Measurements from ENCODE around the gene ACTRT2. TPM values are rescaled to one million over a fixed set of nuclear protein-coding genes. Genes with fewer than 3 reads are reported as not detected.

The ACTRT2 gene
- total and polyA plus RNA-seq, 2 donors (not counting 3 experiments of a cell fraction or from before 2014, with no cell fraction given) = not detected

GRCh38 chr1:3001471-3002348 is 19.6 kb upstream of the ACTRT2 start:
- DNase-seq (ENCODE audit: low read depth, low spot score) (no peak), FAIRE-seq (no peak)
- Histone ChIP-seq H3K36me3 (ENCODE audit: control insufficient read depth in 2 of 2, extremely low read depth in 1 of 2, insufficient read depth in 2 of 2, low read length in 2 of 2) (no peaks in the 10 kb centered on the region), H3K27ac (ENCODE audit: insufficient read depth, low read depth, low read length) (no peak overlapping the region), H3K4me1 (ENCODE audit: control insufficient read depth, extremely low read depth, insufficient read depth, low read length) (no peaks in the 10 kb centered on the region), H3K9ac (replicated peaks; ENCODE audit: extremely low read depth, insufficient read depth, low read length) (no peak overlapping the region), H3K4me3 (replicated peaks in 1 of 3; ENCODE audit: insufficient read depth in 1 of 3, low read depth in 1 of 3, low read length in 3 of 3) (no peak overlapping the region), H3K27me3 (ENCODE audit: control insufficient read depth in 2 of 2, insufficient read depth in 2 of 2, low read length in 2 of 2) (no peaks in the 10 kb centered on the region), H4K20me1 (replicated peaks; ENCODE audit: control insufficient read depth, extremely low read depth, insufficient read depth, low read length) (no peaks in the 10 kb centered on the region), H3K9me3 (replicated peaks; ENCODE audit: control insufficient read depth, insufficient read depth, low read length) (no peaks in the 10 kb centered on the region), H2AFZ (ENCODE audit: low read depth, low read length) (no peak overlapping the region), H3K79me2 (ENCODE audit: control insufficient read depth, insufficient read depth, low read length) (no peaks in the 10 kb centered on the region), H3K9me1 (replicated peaks; ENCODE audit: control insufficient read depth, extremely low read depth, insufficient read depth, low read length) (no peaks in the 10 kb centered on the region), H3K4me2 (ENCODE audit: insufficient read depth, low read length) (no peak overlapping the region)
- ChIA-PET POLR2A (no interaction called here), CTCF (no interaction called here)
- dilution Hi-C loops (cut with MboI; ENCODE audit: extremely low pct_ligation_motif_present, low sequenced_read_pairs) (no loop called here), intact Hi-C loops (cut with micrococcal nuclease) (no loop called here)
- BruUV-seq (replicated peaks) = no TSS peak
- TF ChIP-seq JUN (IDR thresholded peaks at IDR 0.05; ENCODE audit: borderline replicate concordance, insufficient read depth, insufficient read length, low read depth) (no peak), MAX (IDR thresholded peaks at IDR 0.05; ENCODE audit: insufficient read depth, insufficient read length) (no peak), FOS (IDR thresholded peaks at IDR 0.05; ENCODE audit: borderline replicate concordance, insufficient read depth, low read length) (no peak), GATA2 (IDR thresholded peaks at IDR 0.05; ENCODE audit: insufficient read depth, insufficient read length, low read depth, low read length) (no peak), EZH2 (IDR thresholded peaks at IDR 0.05; ENCODE audit: borderline replicate concordance, low read depth, low read length, severe bottlenecking) (no peak), CTCF (IDR thresholded peaks at IDR 0.05; ENCODE audit: extremely low read depth in 1 of 2, insufficient read depth in 1 of 2, low read depth in 1 of 2, low read length in 2 of 2) (no peak), POLR2A (IDR thresholded peaks at IDR 0.05; ENCODE audit: low read depth, low read length) (no peak), POLR2AphosphoS5 (IDR thresholded peaks at IDR 0.05; ENCODE audit: insufficient read depth, low read depth, low read length) (no peak), MYC (IDR thresholded peaks at IDR 0.05; ENCODE audit: low read depth, low read length) (no peak)

All from endothelial cell of umbilical vein (primary cell).